Suprapubic skin (tissue), 4 donors: Measurements from ENCODE around the gene ANXA4.

Experiments
- CTCF ChIP-seq, 2 donors: fragments of 200-600 bp in 1 of 2; fragments of 450-650 bp in 1 of 2; sonication (generic) in 1 of 2; IDR thresholded peaks; one replicate each; pipeline ENCODE4 v1.5.1; 2016 to 2019; ENCODE audit warnings: antibody characterized with exemption in 2 of 2, mild to moderate bottlenecking in 1 of 2, moderate library complexity in 1 of 2
- POLR2A ChIP-seq, 2 donors: fragments of 450-650 bp; IDR thresholded peaks; one replicate each; pipeline ENCODE4 v1.6.1; 2017; ENCODE audit warnings: antibody characterized with exemption in 2 of 2, mild to moderate bottlenecking in 2 of 2, moderate library complexity in 2 of 2
- POLR2AphosphoS5 ChIP-seq, 3 donors: sonication (generic); formaldehyde crosslinking; IDR thresholded peaks; one replicate each; pipeline ENCODE4 v1.6.1; 2017; ENCODE audit warnings: antibody characterized with exemption in 3 of 3

- TF ChIP-seq CTCF (IDR thresholded peaks at IDR 0.05) (no peak), POLR2A (IDR thresholded peaks at IDR 0.05) (no peak), POLR2AphosphoS5 (IDR thresholded peaks at IDR 0.05) (no peak)
Observed at GRCh38 chr2:69789175-69789721, 47.3 kb downstream of the ANXA4 start.
